Effector CD4-positive, alpha-beta T cell (primary cell): ENCODE results near the gene TSPAN11. TPM values are rescaled to one million over a fixed set of nuclear protein-coding genes. Genes with fewer than 3 reads are reported as not detected.
"Not testable (repeated sequence)": the region's sequence is repeated elsewhere in the genome, so short reads cannot be mapped to it uniquely, and the experiment has no call there.

Source experiments
- DNase-seq: peaks from one replicate; pipeline ENCODE4 v3.0.0-alpha.2; 2020
- total RNA-seq: gene quantifications from one replicate; lab custom pipeline; 2026; lab: John Stamatoyannopoulos, UW

TSPAN11 gene
- not detected for total RNA-seq

- no peak for DNase-seq
Measured at GRCh38 chr12:30926243-30927221, at the start of gene TSPAN11. TSS of gene TSPAN11 (plus strand) at chr12:30926748. CDS start at chr12:30953992, 27,244 bp downstream.

GRCh38 chr12:30877105-30877875 lies 49.3 kb upstream of the TSPAN11 start:
- no peak for DNase-seq

- DNase-seq = no peak
Measured at GRCh38 chr12:30878024-30878423, 48.5 kb upstream of the TSPAN11 start.

- DNase-seq = no peak
Measured at GRCh38 chr12:30880061-30880460, 46.5 kb upstream of the TSPAN11 start.

GRCh38 chr12:30880813-30881212 lies 45.7 kb upstream of the TSPAN11 start:
- no peak for DNase-seq

- DNase-seq = no peak
Measured at GRCh38 chr12:30882706-30883105, 43.8 kb upstream of the TSPAN11 start.

GRCh38 chr12:30884799-30885198 lies 41.7 kb upstream of the TSPAN11 start:
- DNase-seq = no peak

- no peak for DNase-seq
Measured at GRCh38 chr12:30885321-30885720, 41.2 kb upstream of the TSPAN11 start.

GRCh38 chr12:30887226-30887625 lies 39.3 kb upstream of the TSPAN11 start:
- DNase-seq = no peak

- no peak for DNase-seq
Measured at GRCh38 chr12:30888241-30888640, 38.3 kb upstream of the TSPAN11 start.

GRCh38 chr12:30894531-30894930 lies 32.0 kb upstream of the TSPAN11 start:
- not testable (repeated sequence) for DNase-seq

GRCh38 chr12:30896461-30896860 lies 30.1 kb upstream of the TSPAN11 start:
- DNase-seq = no peak

GRCh38 chr12:30898846-30899245 lies 27.7 kb upstream of the TSPAN11 start:
- no peak for DNase-seq

- no peak for DNase-seq
Measured at GRCh38 chr12:30900351-30900750, 26.2 kb upstream of the TSPAN11 start.

- DNase-seq = no peak
Measured at GRCh38 chr12:30902001-30902400, 24.5 kb upstream of the TSPAN11 start.

GRCh38 chr12:30902596-30902995 lies 24.0 kb upstream of the TSPAN11 start:
- no peak for DNase-seq

GRCh38 chr12:30905463-30906009 lies 21.0 kb upstream of the TSPAN11 start:
- no peak for DNase-seq

- DNase-seq = no peak
Measured at GRCh38 chr12:30908076-30908721, 18.3 kb upstream of the TSPAN11 start.

- DNase-seq = no peak
Measured at GRCh38 chr12:30908722-30909348, 17.7 kb upstream of the TSPAN11 start.

- no peak for DNase-seq
Measured at GRCh38 chr12:30909349-30910037, 17.1 kb upstream of the TSPAN11 start.

GRCh38 chr12:30910038-30910350 lies 16.6 kb upstream of the TSPAN11 start:
- DNase-seq = no peak

- DNase-seq = no peak
Measured at GRCh38 chr12:30911207-30911606, 15.3 kb upstream of the TSPAN11 start.
